Endothelial cell of umbilical vein (primary cell): Measurements from ENCODE around the gene DPY30.

Source experiments
- CTCF ChIP-seq, 2 donors: IDR thresholded peaks; 1 replicate in 1 of 2; 2 replicates in 1 of 2; pipeline ENCODE4 v1.5.1; 2011; ENCODE audit warnings: low read length in 2 of 2, mild to moderate bottlenecking in 2 of 2, moderate library complexity in 2 of 2, control low read depth in 1 of 2, inconsistent platforms in 1 of 2, low read depth in 1 of 2; ENCODE audit not compliant: insufficient read depth in 1 of 2; ENCODE audit errors: extremely low read depth in 1 of 2
- EZH2 ChIP-seq: IDR thresholded peaks from 2 replicates; pipeline ENCODE4 v1.6.1; 2012; ENCODE audit warnings: borderline replicate concordance, low read depth, mild to moderate bottlenecking, moderate library complexity, low read length, inconsistent platforms; ENCODE audit not compliant: severe bottlenecking
- MAX ChIP-seq: IDR thresholded peaks from 2 replicates; pipeline ENCODE4 v1.6.1; 2011; ENCODE audit not compliant: insufficient read depth, insufficient read length
- MYC ChIP-seq: IDR thresholded peaks from one replicate; pipeline ENCODE4 v1.6.1; 2011; ENCODE audit warnings: mild to moderate bottlenecking, low read depth, low read length
- POLR2A ChIP-seq: IDR thresholded peaks from 2 replicates; pipeline ENCODE4 v1.6.1; 2012; ENCODE audit warnings: low read depth, mild to moderate bottlenecking, control low read depth, low read length
- POLR2AphosphoS5 ChIP-seq: IDR thresholded peaks from 2 replicates; pipeline ENCODE4 v1.6.1; 2012; ENCODE audit warnings: low read depth, mild to moderate bottlenecking, control low read depth, low read length, moderate library complexity; ENCODE audit not compliant: insufficient read depth

GRCh38 chr2:31999438-31999837 is 40.2 kb downstream of the DPY30 start:
- TF ChIP-seq CTCF (IDR thresholded peaks at IDR 0.05; ENCODE audit: extremely low read depth in 1 of 2, insufficient read depth in 1 of 2, low read depth in 1 of 2, low read length in 2 of 2) (no peak), POLR2AphosphoS5 (no peak), EZH2 (no peak), MYC (no peak), POLR2A (no peak), MAX (no peak)
